Skeletal muscle satellite cell (primary cell): ENCODE results near the gene CYP4B1.

Experiments used
- H3K27me3 ChIP-seq: 2 replicates; pipeline ENCODE4 v1.7.0; 2013; ENCODE audit warnings: low read length; ENCODE audit not compliant: control insufficient read depth, insufficient read depth
- H3K36me3 ChIP-seq: 2 replicates; pipeline ENCODE4 v1.7.0; 2013; ENCODE audit warnings: mild to moderate bottlenecking, control low read depth, low read length; ENCODE audit not compliant: insufficient read depth
- H3K4me1 ChIP-seq: 2 replicates; pipeline ENCODE4 v1.7.0; 2013; ENCODE audit warnings: low read length; ENCODE audit not compliant: control insufficient read depth, insufficient read depth
- H3K4me2 ChIP-seq: 2 replicates; pipeline ENCODE4 v1.7.0; 2013; ENCODE audit warnings: mild to moderate bottlenecking, low read length
- H3K4me3 ChIP-seq: 2 replicates; pipeline ENCODE4 v1.7.0; 2013; ENCODE audit warnings: low read length
- H3K9ac ChIP-seq: 2 replicates; pipeline ENCODE4 v1.7.0; 2013; ENCODE audit warnings: mild to moderate bottlenecking, low read depth, low read length, moderate library complexity
- H3K9me3 ChIP-seq: replicated peaks from 2 replicates; pipeline ENCODE4 v1.7.0; 2013; ENCODE audit warnings: mild to moderate bottlenecking, control low read depth, low read length

The CYP4B1 gene

GRCh38 chr1:46797696-46798470, 963 bp upstream of the CYP4B1 start:
- H3K27me3 ChIP-seq = no peaks in the 10 kb centered on the region
- H3K36me3 ChIP-seq = no peaks in the 10 kb centered on the region
- no peaks in the 10 kb centered on the region for H3K4me1 ChIP-seq
- H3K9ac ChIP-seq = no peak overlapping the region
- no peak overlapping the region for H3K4me2 ChIP-seq
- no peak overlapping the region for H3K4me3 ChIP-seq
- no peaks in the 10 kb centered on the region for H3K9me3 ChIP-seq

- no peak overlapping the region for H3K4me2 ChIP-seq
- H3K27me3 ChIP-seq = no peaks in the 10 kb centered on the region
- H3K9ac ChIP-seq = no peak overlapping the region
- no peaks in the 10 kb centered on the region for H3K4me1 ChIP-seq
- H3K36me3 ChIP-seq = no peaks in the 10 kb centered on the region
- no peak overlapping the region for H3K4me3 ChIP-seq
- no peaks in the 10 kb centered on the region for H3K9me3 ChIP-seq
These were observed 1.9 kb downstream of the CYP4B1 start for GRCh38 chr1:46800742-46801141.

DNA sequence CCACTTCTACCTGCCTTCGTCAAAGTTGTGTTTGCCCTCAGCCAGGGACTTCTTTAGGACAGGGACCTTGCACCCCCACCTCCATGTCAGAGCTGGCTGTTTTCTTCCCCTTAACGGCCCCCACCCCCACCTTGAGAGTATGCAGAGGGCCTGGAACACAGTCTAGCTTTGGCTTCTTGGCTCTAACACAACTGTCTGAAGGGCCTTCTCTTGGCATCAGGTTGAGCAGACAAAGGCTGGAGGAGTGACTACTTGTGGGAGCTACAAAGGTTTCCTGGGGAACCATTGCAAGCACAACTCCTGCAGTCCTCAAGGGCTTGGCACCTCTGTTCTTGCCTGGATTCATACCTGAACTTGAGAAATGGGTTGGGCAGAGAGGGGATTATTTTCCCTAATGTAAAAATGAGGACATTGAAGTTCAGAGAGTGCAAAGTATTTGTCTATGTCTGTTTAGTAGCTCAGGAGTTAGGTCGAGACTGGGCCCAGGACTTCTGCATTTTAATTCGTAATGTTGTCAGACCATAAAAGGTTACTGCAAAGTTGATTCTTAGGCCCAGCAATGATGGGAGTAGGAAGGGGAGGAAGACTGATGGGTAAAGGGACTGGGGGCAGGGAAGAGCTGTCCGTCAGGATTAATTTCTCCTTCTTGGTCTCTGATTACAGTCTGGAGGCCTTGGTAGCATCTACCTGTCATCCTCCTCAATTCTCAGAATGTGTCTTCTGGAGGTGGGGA, 2.6 kb downstream of the CYP4B1 start:
- Histone ChIP-seq H3K9me3 (no peaks in the 10 kb centered on the region), H3K9ac (no peak overlapping the region), H3K4me3 (no peak overlapping the region), H3K27me3 (no peaks in the 10 kb centered on the region), H3K36me3 (no peaks in the 10 kb centered on the region), H3K4me1 (no peaks in the 10 kb centered on the region), H3K4me2 (no peak overlapping the region)

GRCh38 chr1:46802081-46802480, 3.2 kb downstream of the CYP4B1 start:
- Histone ChIP-seq H3K9ac (no peak overlapping the region), H3K4me1 (no peaks in the 10 kb centered on the region), H3K27me3 (no peaks in the 10 kb centered on the region), H3K4me3 (no peak overlapping the region), H3K36me3 (no peaks in the 10 kb centered on the region), H3K9me3 (no peaks in the 10 kb centered on the region), H3K4me2 (no peak overlapping the region)

GRCh38 chr1:46802901-46803574, 4.2 kb downstream of the CYP4B1 start:
- Histone ChIP-seq H3K4me3 (no peak overlapping the region), H3K27me3 (no peaks in the 10 kb centered on the region), H3K4me1 (no peaks in the 10 kb centered on the region), H3K9ac (no peak overlapping the region), H3K36me3 (no peaks in the 10 kb centered on the region), H3K4me2 (no peak overlapping the region), H3K9me3 (no peaks in the 10 kb centered on the region)

GRCh38 chr1:46804027-46804889, 5.4 kb downstream of the CYP4B1 start:
- no peaks in the 10 kb centered on the region for H3K36me3 ChIP-seq

GRCh38 chr1:46804926-46805325, 6.1 kb downstream of the CYP4B1 start:
- H3K4me1 ChIP-seq = no peaks in the 10 kb centered on the region
- H3K36me3 ChIP-seq = no peaks in the 10 kb centered on the region
- no peaks in the 10 kb centered on the region for H3K9me3 ChIP-seq
- H3K4me2 ChIP-seq = no peak overlapping the region
- no peak overlapping the region for H3K4me3 ChIP-seq
- H3K27me3 ChIP-seq = no peaks in the 10 kb centered on the region
- H3K9ac ChIP-seq = no peak overlapping the region

More at GRCh38 chr1:46804027-46804889, 5.4 kb downstream of the CYP4B1 start:
- H3K9me3 ChIP-seq = no peaks in the 10 kb centered on the region
- H3K27me3 ChIP-seq = no peaks in the 10 kb centered on the region
- no peak overlapping the region for H3K4me2 ChIP-seq
- no peak overlapping the region for H3K9ac ChIP-seq
- no peak overlapping the region for H3K4me3 ChIP-seq
- no peaks in the 10 kb centered on the region for H3K4me1 ChIP-seq

DNA sequence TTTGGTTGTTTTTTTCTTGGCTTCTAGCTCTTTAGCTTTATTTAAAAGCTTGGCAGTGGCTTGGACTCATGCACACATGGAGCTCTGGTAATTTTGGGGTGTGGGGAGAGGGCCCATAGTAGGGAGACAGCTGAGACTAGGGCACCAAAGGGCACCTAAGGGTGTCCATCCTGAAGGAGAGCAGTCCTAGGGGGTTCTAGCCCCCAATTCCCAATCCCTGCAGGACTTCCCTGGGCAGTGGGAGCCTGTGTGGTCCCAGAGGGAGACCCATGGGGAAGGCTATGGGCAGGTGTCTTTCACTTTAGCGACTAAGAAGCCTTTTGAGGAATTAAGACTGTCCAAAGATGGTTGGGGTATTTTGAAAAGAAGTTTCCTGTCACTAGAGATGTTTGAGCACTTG, 6.9 kb downstream of the CYP4B1 start:
- no peaks in the 10 kb centered on the region for H3K9me3 ChIP-seq
- H3K4me3 ChIP-seq = no peak overlapping the region
- no peaks in the 10 kb centered on the region for H3K27me3 ChIP-seq
- no peak overlapping the region for H3K9ac ChIP-seq
- no peaks in the 10 kb centered on the region for H3K4me1 ChIP-seq
- H3K36me3 ChIP-seq = no peaks in the 10 kb centered on the region
- H3K4me2 ChIP-seq = no peak overlapping the region

DNA sequence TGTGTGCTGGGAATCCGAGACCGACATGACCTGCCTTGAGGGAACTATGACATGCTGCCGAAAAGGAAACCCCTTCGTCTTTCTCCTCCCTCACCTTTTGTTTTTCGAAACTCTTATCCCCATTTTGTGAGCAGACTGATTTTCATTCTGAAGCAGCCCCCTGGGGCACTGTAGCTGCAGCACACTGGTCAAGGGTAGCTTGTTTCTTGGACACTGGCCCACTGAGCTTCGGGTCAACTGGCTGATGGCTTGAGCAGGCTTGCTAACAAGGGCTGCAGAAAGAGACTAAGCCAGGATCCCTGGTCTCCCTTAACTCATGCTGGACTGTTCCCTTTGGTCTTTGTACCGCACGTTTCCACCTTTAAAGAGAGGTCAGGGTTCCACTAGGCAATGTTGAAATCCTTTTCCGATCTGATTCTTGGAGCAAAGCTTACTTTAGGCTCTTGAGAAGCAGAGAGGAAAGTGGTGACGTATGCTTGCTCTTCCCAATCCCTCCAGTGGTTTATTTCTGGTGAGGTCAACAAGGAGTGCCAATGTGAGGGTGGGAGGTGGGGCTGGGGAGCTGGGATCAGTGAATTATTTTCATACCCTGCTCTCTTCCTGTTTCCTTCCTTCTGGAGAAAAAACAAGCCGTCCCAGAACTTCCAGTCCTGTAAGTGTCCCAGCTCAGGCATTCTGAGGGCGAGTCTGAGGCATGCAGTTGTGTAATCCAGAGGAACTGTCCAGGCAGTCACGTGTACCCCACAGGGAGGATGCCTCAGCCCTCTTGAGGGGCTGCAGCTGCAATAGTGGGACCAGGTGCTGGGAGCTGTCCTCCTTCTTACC, 7.6 kb downstream of the CYP4B1 start:
- no peak overlapping the region for H3K9ac ChIP-seq

DNA sequence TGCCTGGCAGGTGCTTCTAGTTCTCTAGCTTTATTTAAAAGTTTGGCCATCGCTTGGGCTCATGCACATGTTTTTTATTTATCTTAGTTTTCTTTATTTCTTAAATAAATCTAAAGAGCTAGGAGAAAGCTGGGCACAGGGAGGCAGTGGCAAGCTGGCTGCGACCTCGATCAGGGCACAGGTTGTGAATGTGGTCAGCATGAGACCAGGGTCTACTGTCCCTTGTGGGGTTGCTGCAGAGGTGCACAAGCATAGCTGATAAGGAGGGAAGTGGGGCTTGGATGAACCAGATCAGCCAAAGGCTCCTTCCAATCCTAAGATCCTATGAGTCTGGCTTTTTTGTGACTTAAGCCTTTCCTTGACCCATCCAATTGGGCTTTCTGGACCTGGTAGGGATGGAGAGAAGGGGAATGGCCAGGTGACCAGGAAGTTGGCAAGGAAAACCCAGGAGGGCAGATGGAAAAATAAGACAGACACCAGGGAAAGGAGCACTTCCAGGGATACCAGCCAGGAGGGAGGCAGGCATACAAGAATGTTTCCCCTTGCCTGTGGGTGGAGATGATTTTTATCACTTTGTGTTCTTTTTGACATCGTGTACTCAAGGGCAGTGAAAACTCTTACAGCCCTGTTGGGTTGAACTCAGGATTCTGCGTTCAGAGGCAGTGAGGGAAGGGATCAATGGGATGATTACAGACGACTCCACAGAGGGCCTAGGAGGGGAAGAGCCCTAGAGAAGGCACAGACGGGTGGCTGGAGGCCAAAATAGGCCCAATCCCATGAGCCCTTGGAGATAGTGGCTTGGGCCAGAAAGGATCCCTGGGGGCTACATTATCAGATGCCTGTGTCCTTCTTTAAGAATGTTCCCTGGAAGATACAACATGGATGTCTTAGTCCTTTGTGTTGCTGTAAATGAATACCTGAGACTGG, 8.5 kb downstream of the CYP4B1 start:
- H3K4me2 ChIP-seq = no peak overlapping the region
- no peak overlapping the region for H3K4me3 ChIP-seq
- H3K9ac ChIP-seq = no peak overlapping the region
- no peaks in the 10 kb centered on the region for H3K27me3 ChIP-seq
- H3K9me3 ChIP-seq = no peaks in the 10 kb centered on the region
- H3K4me1 ChIP-seq = no peaks in the 10 kb centered on the region
- H3K36me3 ChIP-seq = no peaks in the 10 kb centered on the region

More for the DNA sequence above, 7.6 kb downstream of the CYP4B1 start:
- H3K4me2 ChIP-seq = no peak overlapping the region
- H3K4me3 ChIP-seq = no peak overlapping the region
- no peaks in the 10 kb centered on the region for H3K4me1 ChIP-seq
- no peaks in the 10 kb centered on the region for H3K27me3 ChIP-seq
- H3K9me3 ChIP-seq = no peaks in the 10 kb centered on the region
- H3K36me3 ChIP-seq = no peaks in the 10 kb centered on the region
